Omental fat pad (tissue), 4 donors: ENCODE measurements around the gene GIT2. TPM values are rescaled to one million over a fixed set of nuclear protein-coding genes. Genes with fewer than 3 reads are reported as not detected.
A peak's percentile ranks its signal among the peaks of the same experiment; 100 is the strongest.

Experiments
- ATAC-seq: fragments of 150-250 bp; one replicate; pipeline ENCODE4 v1.9.1; 2016; ENCODE audit warnings: mild to moderate bottlenecking, moderate library complexity; ENCODE audit not compliant: low FRiP score
- DNase-seq: peaks from one replicate; pipeline ENCODE4 v3.0.0-alpha.2; 2019; ENCODE audit warnings: low spot score
- CTCF ChIP-seq, 3 donors: fragments of 450-650 bp; IDR thresholded peaks; one replicate each; pipeline ENCODE4 v1.5.1; 2016 to 2017; ENCODE audit warnings: antibody characterized with exemption in 3 of 3, mild to moderate bottlenecking in 3 of 3, moderate library complexity in 2 of 3
- total RNA-seq, 4 donors: library from RNA; depleted of rRNA; stranded (reverse); fragments of >200 nt; gene quantifications; one replicate each; pipeline ENCODE4 v1.1.0, GENCODE V29; 2016

The GIT2 gene
- total RNA-seq = 10 to 100 TPM; 28.7 to 77.2 (median 47.0) TPM

- DNase-seq (peak; percentile 62), ATAC-seq (peak; percentile 80)
- TF ChIP-seq CTCF (IDR thresholded peaks at IDR 0.05) = no peak
These were observed at the start of gene GIT2 for GRCh38 chr12:109995686-109996482. GIT2 (minus strand) TSS chr12:109996368; CDS start chr12:109996224, 144 bp downstream.

DNA sequence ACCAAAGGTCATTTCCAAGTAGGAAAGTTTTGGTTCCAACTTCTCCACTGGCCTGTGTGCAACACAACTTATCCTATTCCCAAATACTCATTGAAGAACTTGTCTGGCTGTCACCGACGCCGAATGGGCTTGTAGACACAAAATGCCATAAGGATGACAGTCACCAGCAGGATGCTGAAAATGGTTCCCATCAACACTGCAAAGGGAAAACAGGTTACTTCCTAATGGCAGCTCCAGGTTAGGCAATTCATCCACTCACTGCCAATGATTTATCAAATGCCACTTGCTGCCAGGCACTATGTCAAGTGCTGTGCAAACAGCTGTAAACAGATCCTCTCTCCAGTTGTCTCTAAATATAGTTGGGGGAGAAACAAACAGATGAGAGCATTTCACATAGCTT is 46.1 kb upstream of the GIT2 start:
- TF ChIP-seq CTCF (IDR thresholded peaks at IDR 0.05) = no peak
- no peak for ATAC-seq
- DNase-seq = no peak

DNA sequence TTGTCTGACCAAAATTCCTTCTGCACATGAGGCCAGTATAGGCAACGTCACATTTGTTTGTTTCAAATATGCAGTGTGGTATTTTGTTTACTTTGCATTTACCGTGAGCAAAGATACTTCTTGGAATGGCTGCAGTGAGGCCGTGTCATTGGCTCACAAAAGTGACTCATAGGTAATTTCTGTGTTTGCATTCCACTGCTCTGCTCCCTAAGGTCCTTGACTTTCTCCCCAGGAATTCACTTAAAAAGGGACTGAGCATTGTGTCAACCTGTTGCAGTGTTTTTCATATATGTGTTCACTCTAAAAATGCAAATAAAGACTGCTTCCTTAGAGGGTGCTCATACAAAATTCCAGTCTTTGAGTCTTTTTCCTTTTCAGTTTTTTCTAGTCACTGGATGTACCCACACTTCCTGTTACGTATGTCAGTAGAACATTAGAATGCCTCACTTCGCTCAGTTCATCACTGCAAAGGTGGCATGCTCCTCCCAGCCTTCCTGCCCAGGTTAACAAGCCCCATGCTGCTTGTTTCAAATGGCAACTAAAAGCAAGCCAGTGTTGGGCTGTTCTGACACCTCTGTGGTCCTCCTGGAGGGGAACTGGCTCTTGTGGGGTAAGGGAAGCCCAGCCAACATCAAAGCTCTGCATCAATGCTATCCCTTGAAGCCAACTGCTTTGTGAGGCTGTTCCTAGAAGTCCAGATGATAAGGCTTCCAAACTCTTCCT is 43.1 kb upstream of the GIT2 start:
- TF ChIP-seq CTCF (IDR thresholded peaks at IDR 0.05) = no peak
- ATAC-seq (peak; percentile 70), DNase-seq (no peak)

GRCh38 chr12:110038741-110039084 is 42.5 kb upstream of the GIT2 start:
- ATAC-seq (no peak), DNase-seq (no peak)
- no peak for TF ChIP-seq CTCF (IDR thresholded peaks at IDR 0.05)

GRCh38 chr12:110037315-110037714 is 41.1 kb upstream of the GIT2 start:
- ATAC-seq = no peak
- no peak for DNase-seq
- TF ChIP-seq CTCF (IDR thresholded peaks at IDR 0.05) = no peak

DNA sequence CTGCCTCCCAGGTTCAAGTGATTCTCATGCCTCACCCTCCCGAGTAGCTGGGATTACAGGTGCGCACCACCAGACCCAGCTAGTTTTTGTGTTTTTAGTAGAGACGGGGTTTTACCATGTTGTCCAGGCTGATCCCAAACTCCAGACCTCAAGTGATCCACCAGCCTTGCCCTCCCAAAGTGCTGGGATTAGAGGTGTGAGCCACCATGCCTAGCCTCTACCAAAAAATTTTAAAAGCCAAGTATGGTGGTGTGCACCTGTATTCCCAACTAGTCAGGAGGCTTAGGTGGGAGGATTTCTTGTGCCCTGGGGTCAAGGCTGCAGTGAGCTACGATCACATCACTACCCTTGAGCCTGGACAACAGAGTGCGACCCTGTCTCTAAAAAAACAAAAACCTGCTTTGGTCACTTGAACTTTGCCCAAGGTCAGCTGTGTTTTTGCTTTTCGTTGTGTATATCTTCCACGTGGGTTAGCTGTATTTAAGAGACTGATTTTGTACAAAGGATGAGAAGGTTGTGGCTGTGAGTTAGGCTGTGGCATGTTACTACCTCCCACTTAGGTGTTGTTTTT is 39.5 kb upstream of the GIT2 start:
- ATAC-seq (no peak), DNase-seq (no peak)
- no peak for TF ChIP-seq CTCF (IDR thresholded peaks at IDR 0.05)
